ENCODE measurements around the gene TRABD2A. TPM values are rescaled to one million over a fixed set of nuclear protein-coding genes. Genes with fewer than 3 reads are reported as not detected.

The TRABD2A gene
- total and polyA plus RNA-seq, 9 donors: 12.2 to 71.0 (median 33.3) TPM

DNA sequence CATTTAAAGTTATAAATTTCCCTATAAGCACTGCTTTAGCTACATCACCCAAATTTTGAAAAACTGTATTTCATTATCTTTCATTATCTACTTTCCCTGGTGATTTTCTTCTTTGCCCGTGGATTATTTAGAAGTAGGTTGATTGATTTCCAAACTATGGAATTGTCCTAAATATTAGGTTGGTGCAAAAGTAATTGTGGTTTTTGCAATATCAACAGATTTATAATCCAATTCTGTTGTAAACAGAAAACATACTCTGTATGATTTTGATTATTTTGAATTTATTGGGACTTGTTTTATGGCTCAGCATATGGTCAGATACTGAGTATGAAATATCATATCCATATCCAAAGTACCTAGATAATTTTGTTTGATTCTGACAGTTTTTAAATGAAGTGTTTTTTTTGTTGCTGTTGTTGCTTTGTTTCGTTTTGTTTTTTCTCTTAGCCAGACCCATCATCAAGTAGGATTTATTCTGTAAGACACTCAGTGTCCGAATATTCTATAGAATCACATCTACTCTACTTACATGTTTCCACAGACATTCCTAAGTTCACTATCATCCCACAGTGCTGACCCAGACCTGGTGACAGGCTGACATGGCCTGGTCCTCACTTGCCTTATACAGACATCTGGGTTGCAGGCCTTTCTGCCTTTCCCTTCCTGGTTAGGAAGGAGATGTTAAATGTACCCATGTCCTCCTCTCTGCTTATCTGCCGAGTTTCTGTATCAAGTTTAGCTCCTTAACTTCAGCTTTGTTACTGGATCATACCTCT is 2.1 kb upstream of the TRABD2A start:
- Histone ChIP-seq H3K9me3 (no peaks in the 10 kb centered on the region), H3K36me3 (no peaks in the 10 kb centered on the region), H3K4me1 (ENCODE audit: insufficient read depth) (peaks cover 12% of the 10 kb centered on the region), H3K27me3 (no peaks in the 10 kb centered on the region), H3K27ac (no peak overlapping the region), H3K4me3 (no peak overlapping the region)
- DNase-seq: no peak
- TF ChIP-seq, protein P1, sequence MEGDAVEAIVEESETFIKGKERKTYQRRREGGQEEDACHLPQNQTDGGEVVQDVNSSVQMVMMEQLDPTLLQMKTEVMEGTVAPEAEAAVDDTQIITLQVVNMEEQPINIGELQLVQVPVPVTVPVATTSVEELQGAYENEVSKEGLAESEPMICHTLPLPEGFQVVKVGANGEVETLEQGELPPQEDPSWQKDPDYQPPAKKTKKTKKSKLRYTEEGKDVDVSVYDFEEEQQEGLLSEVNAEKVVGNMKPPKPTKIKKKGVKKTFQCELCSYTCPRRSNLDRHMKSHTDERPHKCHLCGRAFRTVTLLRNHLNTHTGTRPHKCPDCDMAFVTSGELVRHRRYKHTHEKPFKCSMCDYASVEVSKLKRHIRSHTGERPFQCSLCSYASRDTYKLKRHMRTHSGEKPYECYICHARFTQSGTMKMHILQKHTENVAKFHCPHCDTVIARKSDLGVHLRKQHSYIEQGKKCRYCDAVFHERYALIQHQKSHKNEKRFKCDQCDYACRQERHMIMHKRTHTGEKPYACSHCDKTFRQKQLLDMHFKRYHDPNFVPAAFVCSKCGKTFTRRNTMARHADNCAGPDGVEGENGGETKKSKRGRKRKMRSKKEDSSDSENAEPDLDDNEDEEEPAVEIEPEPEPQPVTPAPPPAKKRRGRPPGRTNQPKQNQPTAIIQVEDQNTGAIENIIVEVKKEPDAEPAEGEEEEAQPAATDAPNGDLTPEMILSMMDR (IDR thresholded peaks at IDR 0.05): no peak
- intact Hi-C loops (cut with DNase I): loop anchor here in 2 of 4 donors (5.0 to 10.0 kb wide), 2 partner anchors 44 to 78 kb away; no protein-coding TSS in a partner anchor
- WGBS, 3 donors: 74 to 90% (median 82%) methylated on average over 4 of the region's 4 CpGs

- WGBS, 3 donors: 46 to 47% (median 46%) methylated on average over 3 of the region's 3 CpGs
- no peak for DNase-seq
- no peak overlapping the region for H3K4me3 ChIP-seq
- no peaks in the 10 kb centered on the region for H3K27me3 ChIP-seq
- TF ChIP-seq EP300 (IDR thresholded peaks at IDR 0.05) (no peak), POLR2A (IDR thresholded peaks at IDR 0.05) (no peak)
- TF ChIP-seq, protein P1 (IDR thresholded peaks at IDR 0.05): peak in 1 of 3 donors; percentile 2
- H3K36me3 ChIP-seq: no peaks in the 10 kb centered on the region
- peaks cover 12% of the 10 kb centered on the region for H3K4me1 ChIP-seq (ENCODE audit: insufficient read depth)
- no peaks in the 10 kb centered on the region for H3K9me3 ChIP-seq
- H3K27ac ChIP-seq: peak overlapping the region in 1 of 2 donors; percentile 25
- intact Hi-C loops (cut with DNase I): loop anchor here in 2 of 4 donors (5.0 to 10.0 kb wide), 2 partner anchors 45 to 78 kb away; no protein-coding TSS in a partner anchor
These were observed 1.5 kb upstream of the TRABD2A start for GRCh38 chr2:84882414-84882738.

- DNase-seq: peak; percentile 81 to 88 (median 82)
- intact Hi-C loops (cut with DNase I): loop anchor here in 2 of 4 donors (2.0 to 10.0 kb wide), 3 partner anchors 25 to 77 kb away; no protein-coding TSS in a partner anchor
- Histone ChIP-seq H3K27ac (peak overlapping the region in 1 of 2 donors; percentile 25), H3K9me3 (no peaks in the 10 kb centered on the region), H3K4me1 (ENCODE audit: insufficient read depth) (peaks cover 12% of the 10 kb centered on the region), H3K36me3 (no peaks in the 10 kb centered on the region), H3K4me3 (peak overlapping the region; percentile 39), H3K27me3 (no peaks in the 10 kb centered on the region)
- TF ChIP-seq POLR2A (IDR thresholded peaks at IDR 0.05) (no peak), EP300 (IDR thresholded peaks at IDR 0.05) (no peak)
- TF ChIP-seq, protein P1 (IDR thresholded peaks at IDR 0.05): peak; percentile 64 to 69 (median 68)
- 1% methylated on average over 29 of the region's 29 CpGs for WGBS, 3 donors
These were observed 913 bp upstream of the TRABD2A start for GRCh38 chr2:84881581-84882413.

DNA sequence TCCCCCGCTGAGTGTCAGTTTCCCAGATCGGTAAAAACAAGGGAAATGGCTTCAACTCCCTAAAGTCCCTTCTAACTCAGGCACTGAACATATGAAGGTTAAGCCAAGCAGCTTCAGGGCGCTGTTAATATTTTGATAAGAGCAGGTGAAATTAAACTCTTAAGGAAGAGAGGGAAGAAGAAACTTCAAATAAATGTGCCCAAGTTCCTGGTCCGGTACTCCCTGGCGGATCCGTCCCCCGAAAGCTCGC is 564 bp downstream of the TRABD2A start:
- WGBS, 3 donors: 0 to 1% (median 0%) methylated on average over 8 of the region's 8 CpGs
- Histone ChIP-seq H3K9me3 (no peaks in the 10 kb centered on the region), H3K36me3 (no peaks in the 10 kb centered on the region), H3K4me3 (peak overlapping the region; percentile 39), H3K4me1 (ENCODE audit: insufficient read depth) (peaks cover 12% of the 10 kb centered on the region), H3K27ac (peak overlapping the region in 1 of 2 donors; percentile 69), H3K27me3 (no peaks in the 10 kb centered on the region)
- intact Hi-C loops (cut with DNase I): loop anchor here in 2 of 4 donors (2.0 to 10.0 kb wide), 3 partner anchors 26 to 76 kb away; no protein-coding TSS in a partner anchor
- TF ChIP-seq EP300 (IDR thresholded peaks at IDR 0.05): no peak
- TF ChIP-seq POLR2A (IDR thresholded peaks at IDR 0.05): no peak
- TF ChIP-seq, protein P1 (IDR thresholded peaks at IDR 0.05): no peak
- DNase-seq: no peak
